Activated CD4-positive, alpha-beta T cell treated with anti-CD3 and anti-CD28 coated beads, Interleukin-2, amount 50 U/mL, for 4 hours (primary cell): ENCODE data around the gene SMC1B.

ENCODE experiments used
- DNase-seq, 2 experiments: peaks; one replicate each; pipeline ENCODE4 v3.0.0-alpha.2; 2020

The SMC1B gene

DNA sequence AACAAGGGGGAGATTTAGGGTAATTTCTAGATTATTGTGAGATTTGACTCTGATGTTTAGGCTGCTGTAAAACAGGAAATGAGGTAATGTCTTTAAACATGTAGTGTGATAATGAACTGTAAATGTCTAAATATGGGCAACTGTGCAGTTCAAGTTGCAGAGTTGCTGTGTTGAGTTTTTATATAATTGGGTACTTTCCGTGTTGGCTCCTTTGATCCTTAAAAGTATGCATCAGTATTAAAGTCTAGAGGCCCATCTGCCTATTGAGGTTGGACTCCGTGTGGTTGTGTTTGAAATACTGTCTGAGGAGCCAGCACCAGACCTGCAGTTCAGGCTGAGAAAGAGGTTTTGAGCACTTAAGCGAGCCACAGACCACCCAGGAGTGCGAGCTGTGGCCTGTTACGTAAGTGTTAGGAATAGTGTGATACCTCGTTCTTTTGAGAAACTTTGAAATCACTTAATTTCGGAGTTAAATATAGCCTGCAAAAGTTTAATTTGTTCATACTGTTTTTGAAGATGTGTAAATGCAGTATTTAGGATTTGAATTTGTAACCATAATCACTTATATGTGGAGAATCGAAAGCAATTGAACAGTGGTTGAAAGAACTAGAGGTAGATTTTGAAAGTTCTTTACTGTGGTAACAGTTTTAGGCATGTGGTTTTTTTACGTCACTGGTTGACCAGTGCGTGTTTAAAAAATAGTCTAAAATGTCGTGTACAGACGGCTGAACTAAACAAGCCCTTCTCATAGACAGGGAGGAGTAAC is 94.7 kb downstream of the SMC1B start:
- DNase-seq, result peak; percentile 26 to 30

DNA sequence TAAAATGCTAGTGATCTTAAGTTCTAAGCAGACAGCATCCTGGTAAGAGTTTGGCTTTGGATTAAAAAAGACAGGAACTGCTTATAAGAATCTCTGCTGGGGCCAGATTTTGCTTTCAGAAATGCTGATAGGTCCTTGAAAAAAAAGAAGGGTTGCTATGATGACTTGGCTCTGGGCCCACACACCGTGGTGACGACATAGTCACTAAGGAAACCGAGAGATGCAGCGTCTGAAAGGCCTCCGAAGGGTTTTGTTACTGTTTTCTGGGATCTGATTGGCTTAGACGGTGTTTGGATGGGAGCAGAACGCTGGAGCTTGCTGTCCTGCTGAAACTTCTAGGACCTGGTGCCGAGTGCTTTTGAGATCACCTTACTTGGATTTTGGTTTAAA is 95.2 kb downstream of the SMC1B start:
- peak; percentile 83 to 84 for DNase-seq

DNA sequence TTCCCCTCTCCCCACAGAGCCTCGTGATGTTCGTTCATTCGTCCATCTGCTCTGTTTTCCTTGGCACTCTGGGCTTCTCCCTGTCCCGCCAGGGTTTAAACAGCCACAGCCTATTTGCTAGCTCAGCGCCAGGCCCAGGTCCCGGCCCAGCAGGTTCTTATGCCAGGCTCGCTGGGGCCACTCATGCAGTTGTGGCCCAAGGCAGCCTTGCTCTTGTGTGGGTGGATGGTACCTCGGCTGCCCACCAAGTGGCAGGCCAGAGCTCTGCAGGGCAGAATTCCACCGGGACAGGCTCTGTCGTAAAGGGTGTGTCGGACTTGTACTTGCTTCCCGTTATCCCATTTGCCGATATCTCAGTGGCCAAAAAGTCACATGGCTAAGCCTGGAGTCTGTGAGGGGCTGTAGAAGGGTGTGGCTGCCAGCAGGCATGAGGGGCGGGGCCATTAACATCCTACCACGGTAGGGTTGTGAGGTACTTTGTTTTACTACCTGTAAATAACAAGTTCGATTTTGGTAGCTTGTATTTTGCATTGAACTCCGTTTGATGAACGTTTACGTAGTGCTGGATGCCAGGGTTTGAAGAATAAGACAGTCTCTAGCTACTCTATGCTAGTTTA is 95.7 kb downstream of the SMC1B start:
- DNase-seq, result no peak

DNA sequence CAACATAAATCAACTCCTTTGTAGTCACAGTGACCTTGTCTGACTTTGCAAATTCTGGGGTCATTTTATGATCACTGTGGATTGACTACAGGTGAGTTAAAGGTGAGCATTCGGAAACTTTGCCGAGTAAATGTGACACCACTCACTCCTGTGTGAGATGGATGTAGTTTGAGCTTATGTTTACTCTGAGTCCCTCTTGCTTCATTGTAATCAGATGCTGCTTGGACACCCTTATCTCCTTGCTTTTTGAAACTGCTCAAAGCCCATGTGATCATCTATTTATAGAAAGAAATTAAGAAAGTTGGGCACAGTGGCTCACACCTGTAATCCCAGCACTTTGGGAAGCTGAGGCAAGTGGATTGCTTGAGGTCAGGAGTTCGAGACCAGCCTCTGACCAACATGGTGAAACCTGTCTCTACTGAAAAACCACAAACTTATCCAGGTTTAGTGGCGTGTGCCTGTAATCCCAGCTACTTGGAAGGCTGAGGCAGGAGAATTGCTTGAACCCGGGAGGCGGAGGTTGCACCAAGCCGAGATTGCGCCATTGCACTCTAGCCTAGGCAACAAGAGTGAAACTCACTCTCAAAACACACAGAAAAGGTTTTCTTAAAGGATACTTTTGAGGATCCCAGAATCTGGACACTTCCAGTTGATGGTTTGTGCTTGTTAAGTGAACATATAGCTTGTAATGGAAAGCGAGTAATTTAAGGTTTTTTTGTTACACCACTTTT is 96.4 kb downstream of the SMC1B start:
- no peak for DNase-seq

DNA sequence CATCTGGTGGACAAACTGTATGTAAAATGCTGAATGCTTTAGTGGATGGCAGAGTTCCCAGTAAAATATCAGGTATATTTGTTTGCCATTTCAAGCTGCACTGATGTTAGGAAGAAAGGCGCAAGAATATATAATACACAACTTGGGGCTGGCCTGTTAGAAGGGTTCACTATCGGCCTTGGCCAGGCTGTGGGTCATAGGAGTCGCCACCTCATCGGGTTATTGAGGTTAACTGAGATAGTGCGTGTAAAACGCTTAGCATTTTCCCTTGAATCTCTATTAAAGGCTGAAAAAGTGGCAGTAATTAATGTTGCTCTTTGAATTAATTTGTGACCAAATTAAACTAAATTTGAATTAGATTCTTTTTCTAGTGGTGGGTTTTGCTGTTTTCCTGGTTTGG is 98.6 kb downstream of the SMC1B start:
- no peak for DNase-seq

DNA sequence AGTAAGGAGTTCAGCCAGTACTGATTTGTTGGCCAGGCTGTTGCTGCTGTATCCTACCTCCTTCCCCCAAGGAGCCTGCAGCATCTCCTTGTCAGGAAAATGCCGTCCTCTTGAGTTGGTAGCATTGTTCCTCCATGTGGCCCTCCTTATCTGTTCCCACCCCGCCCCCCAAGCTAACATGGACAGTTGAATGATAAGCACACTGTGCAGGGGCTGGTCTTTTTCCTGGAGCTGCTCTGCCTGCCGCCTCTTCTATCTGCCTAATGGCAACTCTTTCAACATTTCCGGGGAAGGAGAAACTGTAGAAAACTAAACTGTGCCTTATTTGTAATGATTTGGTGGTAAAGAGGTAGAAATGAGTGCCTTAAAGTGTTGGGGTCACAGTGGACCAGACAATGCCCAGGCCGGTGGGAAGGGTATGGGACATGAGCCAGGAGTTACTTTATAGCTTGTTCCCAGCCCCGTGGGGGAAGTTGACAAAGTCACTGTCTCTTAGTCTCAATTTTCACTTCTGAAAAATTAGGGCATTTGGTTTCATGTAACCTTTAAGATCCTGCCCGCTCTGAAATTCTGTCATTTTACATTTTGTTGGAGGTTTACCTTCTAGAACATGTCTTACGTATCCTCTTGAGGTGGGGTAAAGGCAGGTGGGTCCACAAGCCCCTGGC is 99.2 kb downstream of the SMC1B start:
- no peak for DNase-seq

DNA sequence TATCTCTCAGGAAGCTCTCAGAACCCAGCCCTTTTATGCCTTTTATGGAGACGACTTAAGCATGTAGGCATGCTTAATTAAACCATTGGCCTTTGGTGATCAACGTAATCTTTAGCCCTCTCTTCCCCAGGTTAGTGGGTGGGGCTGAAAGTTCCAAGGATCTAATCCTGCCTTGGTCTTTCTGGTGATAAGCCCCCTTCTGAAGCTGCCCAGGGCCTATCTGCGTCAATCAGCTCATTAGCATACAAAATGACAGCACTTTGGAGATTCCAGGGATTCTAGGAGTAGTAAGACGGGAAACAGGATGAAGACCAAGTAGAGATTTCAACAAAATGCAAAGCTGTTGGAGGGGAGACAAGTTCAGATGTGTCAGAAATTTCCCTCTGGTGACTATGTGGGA is 100.5 kb downstream of the SMC1B start:
- DNase-seq, result no peak

DNA sequence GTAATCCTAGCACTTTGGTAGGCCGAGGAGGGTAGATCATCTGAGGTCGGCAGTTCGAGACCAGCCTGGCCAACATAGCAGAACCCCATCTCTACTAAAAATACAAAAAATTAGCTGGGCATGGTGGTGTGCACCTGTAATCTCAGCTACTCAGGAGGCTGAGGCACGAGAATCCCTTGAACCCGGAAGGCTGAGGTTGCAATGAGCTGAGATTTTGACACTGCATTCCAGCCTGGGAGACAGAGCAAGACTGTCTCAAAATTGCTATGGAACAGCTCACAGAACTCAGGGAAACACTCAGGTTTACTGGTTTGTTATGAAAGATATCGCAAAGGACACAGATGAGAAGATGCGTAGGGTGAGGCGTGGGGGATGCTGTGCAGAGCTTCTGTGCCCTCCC is 101.0 kb downstream of the SMC1B start:
- DNase-seq, result no peak

DNA sequence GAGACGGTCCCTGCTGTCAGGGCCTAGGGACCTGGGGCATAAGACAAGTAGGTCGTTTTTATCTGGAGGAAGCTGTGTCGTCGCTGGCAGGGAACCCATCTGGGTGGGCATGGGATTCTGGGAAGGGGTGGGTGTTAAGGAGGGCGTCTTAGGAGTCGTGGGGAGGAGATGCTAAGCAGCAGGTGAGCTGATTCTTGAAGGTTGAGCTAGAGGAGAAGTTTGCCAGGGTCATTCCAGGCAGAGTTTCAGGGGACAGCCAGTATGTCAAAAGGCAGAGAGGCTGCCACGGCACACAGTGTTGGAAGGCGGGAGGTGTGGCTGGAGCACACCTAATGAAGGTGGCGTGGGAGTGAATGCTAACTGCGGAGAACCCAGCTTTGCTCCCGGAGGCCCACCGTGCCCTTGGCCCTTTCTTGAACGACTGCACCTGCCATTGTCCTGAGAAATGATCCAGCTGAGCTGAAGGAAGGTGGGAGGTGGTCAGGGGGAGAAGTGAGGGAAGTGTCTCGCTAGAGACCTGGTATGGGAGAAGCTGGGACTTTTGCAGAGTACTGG is 102.3 kb downstream of the SMC1B start:
- no peak for DNase-seq

DNA sequence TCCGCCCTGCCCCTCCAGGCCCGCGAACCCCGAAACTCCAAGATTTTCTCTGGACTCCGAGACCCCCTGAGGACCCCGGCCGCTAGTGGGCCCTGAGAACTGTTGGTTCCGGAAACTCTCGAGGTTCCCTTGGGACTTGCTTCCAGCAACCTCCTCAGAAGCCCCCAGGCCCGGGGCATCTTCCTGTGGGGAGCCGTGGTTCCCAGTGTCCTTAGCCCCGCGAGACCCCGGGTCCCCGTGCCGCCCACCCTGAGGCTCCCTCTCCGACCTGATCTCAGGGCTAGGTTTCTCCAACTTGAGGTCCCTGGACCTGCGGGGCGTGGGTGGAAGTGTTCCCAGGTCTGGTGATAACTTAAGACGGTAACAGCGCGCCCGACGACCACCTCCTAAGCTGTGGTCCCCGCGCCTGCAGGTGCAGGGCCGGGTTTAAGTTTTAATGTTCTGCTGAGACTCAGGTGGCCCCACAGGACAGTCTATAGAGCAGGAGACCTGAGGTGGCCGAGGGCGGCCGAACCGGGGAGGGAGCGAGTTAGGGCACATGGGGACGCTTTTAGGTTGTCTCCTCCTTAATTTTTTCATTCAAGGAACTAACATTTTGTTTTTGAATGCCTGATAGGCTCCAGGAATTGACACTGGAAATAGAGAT is 102.9 kb downstream of the SMC1B start:
- peak in 1 of 2 experiments; percentile 9 for DNase-seq

DNA sequence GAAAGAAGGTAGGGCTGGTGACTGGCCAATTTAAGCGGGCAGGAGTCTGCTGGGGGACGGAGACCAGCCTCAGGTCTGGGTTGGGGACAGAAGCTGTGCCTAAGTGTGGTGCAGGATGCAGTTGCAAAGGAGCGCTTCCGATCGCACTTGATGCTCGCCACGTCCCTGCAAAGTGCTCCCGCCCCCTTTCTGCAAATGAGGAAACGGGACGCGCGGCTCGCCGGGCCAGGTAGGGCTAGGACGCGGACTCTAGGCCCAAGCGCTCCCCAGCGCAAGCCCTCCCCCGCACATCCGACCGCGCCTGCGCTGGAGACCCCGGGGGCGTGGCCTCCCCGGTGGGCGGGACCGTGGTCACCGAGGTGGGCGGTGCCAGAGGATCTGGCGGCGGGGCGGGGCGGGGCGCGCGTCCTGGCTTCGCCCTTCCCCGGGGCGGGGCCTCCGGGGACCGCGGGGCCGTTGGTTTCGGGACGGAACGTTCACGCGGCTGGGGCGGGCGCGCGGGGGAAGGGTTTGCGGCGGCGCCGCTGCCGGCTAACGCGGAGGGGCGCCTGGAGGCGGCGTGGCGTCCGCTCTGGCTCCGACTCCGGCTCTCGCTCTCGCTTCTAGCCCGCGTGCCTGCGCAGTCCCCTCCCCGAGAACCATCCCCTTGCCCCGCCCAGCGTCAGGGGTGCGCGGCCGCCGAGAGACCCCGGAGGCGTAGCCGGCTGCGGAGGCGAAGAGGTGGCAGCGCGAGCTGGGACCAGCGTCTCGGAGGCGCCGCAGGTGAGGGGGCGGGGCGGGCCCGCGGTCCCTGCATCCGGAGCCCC is 103.8 kb downstream of the SMC1B start, which contains the start of gene FAM118A:
Gene FAM118A (plus strand): TSS at position 513 of the 806 bp plus-strand sequence. CDS start 12,446 bp downstream, outside the sequence.
- DNase-seq, result peak; percentile 91 to 92

DNA sequence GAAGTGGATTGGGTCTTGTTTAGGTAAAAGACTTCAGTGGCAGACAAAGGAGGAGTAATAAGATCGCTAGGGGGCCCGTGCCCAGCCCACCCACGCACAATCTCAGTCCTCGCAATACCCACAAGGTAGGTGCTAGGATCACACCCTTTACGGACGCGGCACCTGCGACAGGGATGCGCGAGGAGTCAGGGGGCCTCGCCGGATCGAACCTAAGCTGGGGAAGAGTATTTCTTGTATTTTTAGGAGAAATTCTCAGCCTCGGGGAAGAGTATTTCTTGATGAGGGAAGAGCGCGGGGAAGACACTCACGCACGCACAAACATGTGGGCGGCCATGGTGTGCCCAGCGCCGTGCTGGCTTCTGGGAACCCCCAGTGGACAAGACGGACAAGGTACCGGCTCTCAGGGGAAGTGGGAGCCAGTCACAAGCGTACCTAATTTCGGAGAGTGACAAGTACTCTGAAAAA is 104.4 kb downstream of the SMC1B start:
- DNase-seq, result no peak

DNA sequence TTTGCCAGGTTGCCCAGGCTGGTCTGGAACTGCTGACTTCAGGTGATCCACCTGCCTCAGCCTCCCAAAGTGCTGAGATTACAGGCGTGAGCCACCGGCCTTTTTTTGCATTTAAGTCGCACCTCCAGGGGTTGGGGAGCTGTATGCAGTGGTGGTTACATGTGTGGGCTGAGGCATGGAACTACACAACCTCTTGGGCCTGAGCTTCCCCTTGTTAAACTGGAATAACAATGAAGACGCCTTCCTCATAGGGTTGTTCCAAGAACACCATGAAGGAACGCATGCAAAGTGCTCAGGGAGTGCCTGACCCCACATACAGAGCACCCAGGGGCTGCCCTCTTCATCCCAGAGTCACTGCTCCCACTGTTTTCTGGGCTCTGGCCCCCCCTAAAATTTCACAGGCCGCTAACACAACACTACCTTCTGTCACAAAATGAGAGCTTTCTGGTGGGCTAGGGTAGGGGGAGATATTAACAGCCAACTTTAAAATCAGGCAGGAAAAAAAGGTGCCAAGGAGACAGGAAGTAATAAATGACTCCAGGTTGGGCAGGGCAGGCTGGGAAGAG is 104.9 kb downstream of the SMC1B start:
- no peak for DNase-seq

DNA sequence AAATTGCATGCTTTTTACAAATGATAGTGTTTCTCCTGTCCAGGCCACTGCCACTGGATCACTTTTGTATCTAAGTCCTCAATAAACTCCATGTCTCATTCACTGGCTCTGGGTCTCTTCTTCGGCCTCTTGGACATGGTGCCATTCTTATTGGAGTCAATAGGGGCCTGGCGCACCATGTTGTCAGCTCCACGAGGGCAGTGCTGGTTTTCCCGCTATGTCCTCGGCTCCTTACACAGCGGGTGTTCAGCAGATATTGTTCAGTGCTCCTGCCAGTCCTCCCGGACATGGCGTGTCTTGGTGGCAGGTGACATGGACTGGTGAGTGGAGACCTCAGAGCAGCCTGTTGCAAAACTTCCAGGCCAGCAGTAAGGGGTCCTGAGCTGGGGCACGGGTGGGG is 107.3 kb downstream of the SMC1B start:
- DNase-seq, result no peak

DNA sequence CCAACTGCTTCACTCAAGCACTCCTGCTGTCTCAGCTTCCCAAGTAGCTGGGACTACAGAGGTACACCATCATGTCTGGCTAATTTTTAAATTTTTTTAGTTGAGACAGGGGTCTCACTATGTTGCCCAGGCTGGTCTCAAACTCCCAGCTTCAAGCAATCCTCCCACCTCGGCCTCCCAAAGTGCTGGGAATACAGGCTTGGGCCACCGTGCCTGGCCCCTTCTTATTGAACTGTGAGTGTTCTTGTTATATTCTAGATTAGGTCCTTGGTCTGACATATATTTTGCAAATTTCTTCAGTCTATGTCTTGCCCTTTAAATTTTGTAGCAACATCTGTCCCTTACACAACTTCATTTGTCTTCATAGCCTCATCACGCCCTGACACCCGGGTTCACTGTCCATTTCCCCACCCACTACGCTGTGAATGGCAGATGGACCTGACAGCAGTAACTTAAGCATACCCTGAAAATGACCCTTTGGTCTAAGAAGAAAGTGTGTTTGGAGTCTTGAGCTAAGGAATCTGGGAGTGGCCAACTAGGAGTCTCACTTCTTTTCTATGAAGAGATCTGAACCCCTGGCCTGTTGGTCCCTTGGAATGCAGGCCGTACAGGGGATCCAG is 107.8 kb downstream of the SMC1B start:
- no peak for DNase-seq

DNA sequence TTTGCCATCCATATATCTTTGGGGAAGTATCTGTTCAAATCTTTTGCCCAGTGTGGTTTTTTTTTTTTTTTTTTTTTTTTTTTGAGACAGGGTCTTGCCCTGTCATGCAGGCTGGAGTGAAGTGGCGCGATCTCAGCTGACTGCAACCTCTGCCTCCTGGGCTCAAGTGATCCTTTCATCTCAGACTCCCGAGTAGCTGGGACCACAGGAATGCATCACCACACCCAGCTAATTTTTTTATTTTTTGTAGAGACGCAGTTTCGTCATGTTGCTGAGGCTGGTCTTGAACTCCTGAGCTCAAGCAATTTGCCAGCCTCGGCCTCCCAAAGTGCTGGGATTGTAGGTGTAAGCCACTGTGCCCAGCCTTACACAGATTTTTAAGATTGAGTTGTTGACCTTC is 108.4 kb downstream of the SMC1B start:
- no peak for DNase-seq

DNA sequence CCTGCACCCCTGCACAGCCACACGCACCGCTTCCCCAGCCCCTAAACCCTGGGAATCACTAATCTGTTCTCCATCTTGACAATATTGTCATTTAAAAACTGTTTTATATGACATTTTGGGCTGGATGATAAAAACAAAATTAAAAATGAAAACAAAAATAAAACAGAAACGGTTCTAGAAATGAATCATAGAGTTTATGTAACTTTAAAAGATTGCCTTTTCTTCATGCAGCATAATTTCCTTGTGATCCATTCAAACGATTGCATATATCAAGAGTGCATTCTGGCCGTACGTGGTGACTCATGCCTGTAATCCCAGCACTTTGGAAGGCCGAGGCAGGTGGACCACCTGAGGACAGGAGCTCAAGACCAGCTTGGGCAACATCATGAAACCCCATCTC is 110.2 kb downstream of the SMC1B start:
- DNase-seq, result no peak

DNA sequence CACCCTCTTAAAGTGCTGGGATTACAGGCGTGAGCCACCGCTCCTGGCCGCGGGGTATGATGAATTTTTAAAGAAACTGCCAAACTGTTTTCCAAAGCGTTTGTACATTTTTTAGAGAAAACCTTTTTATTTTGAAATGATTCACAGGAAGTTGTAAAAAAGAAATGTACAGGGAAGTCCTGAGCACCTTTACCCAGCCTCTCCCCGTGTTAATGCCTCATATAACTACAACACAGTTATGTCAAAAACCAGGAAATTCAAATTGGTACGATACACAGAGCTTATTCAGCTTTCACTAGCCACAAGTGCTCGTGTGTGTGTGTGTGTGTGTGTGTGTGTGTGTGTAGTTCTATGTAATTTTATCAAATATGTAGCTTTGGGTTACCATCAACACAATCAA is 110.6 kb downstream of the SMC1B start:
- DNase-seq, result no peak

DNA sequence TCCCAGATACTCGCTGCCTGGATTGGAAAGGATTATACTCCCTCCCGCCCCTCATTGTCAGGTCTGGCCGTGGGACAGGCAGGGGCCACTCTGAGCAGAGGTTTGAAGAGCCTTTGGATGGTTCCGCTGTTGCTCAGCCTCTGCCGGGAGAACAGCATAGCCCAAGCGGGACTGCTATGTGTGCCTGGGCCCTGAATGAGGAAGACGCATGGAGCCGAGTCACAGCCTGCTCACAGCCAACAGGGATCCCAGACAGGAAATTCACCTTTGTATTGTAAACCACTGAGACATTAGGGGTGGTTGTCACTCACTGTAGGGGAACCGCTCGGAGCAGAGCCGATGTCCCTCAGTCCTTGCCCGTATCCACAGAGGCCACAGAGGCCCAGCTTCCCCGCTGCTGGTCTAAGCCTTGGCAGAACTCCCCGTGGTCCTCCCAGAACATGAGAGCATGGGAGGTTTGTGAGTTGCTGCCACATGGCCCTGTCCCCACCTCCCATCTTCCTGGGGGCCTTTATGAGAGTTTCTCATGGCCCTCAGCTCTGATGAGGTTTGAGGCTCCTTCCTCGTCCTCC is 114.4 kb downstream of the SMC1B start:
- DNase-seq, result no peak

DNA sequence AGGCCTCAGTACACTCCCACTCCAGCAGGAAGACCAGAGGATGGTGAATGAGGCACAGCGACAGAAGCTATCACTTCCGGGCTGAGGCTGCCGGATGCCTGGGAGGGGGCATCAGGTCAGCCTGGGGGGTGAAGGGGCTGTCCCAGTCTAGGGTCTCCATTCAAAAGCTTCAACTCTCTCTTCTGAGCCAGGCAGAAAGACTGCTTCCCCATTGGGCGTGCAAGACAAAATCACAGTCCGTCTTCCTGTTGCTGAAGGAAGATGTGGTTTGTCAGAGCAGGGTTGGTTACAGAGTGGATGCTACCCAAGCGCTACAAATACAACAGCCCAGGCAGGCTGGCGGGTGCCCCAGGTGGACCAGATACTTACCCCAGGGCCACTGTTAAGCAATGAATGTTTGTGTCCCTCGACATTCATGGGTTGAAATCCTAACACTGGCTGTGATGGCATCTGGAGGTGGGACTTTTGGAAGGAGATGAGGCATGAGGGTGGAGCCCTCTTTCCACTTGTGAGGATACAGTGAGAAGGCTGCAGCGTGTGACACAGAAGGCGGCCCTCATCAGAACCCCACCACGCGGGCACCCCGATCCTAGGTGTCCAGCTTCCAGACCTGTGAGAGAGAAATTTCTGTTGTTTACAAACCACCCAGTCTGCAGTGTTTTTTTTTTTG is 116.6 kb downstream of the SMC1B start:
- DNase-seq, result no peak
